SK-N-SH (cell line): ENCODE measurements around the gene ADAMTS13. TPM values are rescaled to one million over a fixed set of nuclear protein-coding genes. Genes with fewer than 3 reads are reported as not detected.

Experiments
- CTCF ChIA-PET: fragments of 300-600, 350-600 bp; formaldehyde crosslinking; extraction: SDS; loops from one replicate; lab custom pipeline; 2021; lab: Yijun Ruan, JAX
- POLR2A ChIA-PET: fragments of 350-600 bp; sonication (Branson Sonifier 250); formaldehyde crosslinking; extraction: SDS; loops from one replicate; lab custom pipeline; 2020; ENCODE audit warnings: antibody characterized with exemption, inconsistent platforms; lab: Yijun Ruan, JAX
- DNase-seq: peaks from one replicate; pipeline ENCODE4 v3.0.0; 2012
- H2AFZ ChIP-seq: fragments of 200-600 bp; sonication (generic); 2 replicates; pipeline ENCODE4 v1.8.1; 2016; ENCODE audit warnings: antibody characterized with exemption, mild to moderate bottlenecking, low read depth
- H3F3A ChIP-seq: fragments of 200-600 bp; sonication (generic); replicated peaks from 2 replicates; pipeline ENCODE3; 2016; ENCODE audit warnings: antibody characterized with exemption, mild to moderate bottlenecking; ENCODE audit not compliant: insufficient read depth
- H3K27ac ChIP-seq, 2 experiments: fragments of 200-500 bp in 1 of 2; fragments of 200-600 bp in 1 of 2; sonication (Bioruptor generic) in 1 of 2; sonication (generic), shearing (Covaris generic) in 1 of 2; 2 replicates each; pipeline versions ENCODE4 v1.5.1 to v1.6.1; 2014 to 2016; ENCODE audit warnings: low read depth in 2 of 2, inconsistent platforms in 1 of 2, low read length in 1 of 2, mild to moderate bottlenecking in 1 of 2, mixed read lengths in 1 of 2
- H3K27me3 ChIP-seq: fragments of 200-600 bp; sonication (generic), shearing (Covaris generic); 2 replicates; pipeline ENCODE4 v1.6.1; 2016; ENCODE audit warnings: mixed run types; ENCODE audit not compliant: insufficient read depth
- H3K36me3 ChIP-seq, 2 experiments: fragments of 200-500 bp in 1 of 2; fragments of 200-600 bp in 1 of 2; sonication (Bioruptor generic) in 1 of 2; sonication (generic) in 1 of 2; replicated peaks in 1 of 2; 2 replicates each; pipeline versions ENCODE3 to v1.5.1; 2014 to 2016; ENCODE audit warnings: low read length in 1 of 2, mild to moderate bottlenecking in 1 of 2; ENCODE audit not compliant: insufficient read depth in 2 of 2, control insufficient read depth in 1 of 2
- H3K4me1 ChIP-seq, 2 experiments: fragments of 200-500 bp in 1 of 2; fragments of 200-600 bp in 1 of 2; sonication (Bioruptor generic) in 1 of 2; sonication (generic), shearing (Covaris generic) in 1 of 2; 2 replicates each; pipeline versions ENCODE4 v1.5.1 to v1.6.1; 2014 to 2016; ENCODE audit warnings: low read depth in 1 of 2, low read length in 1 of 2, mixed run types in 1 of 2; ENCODE audit not compliant: insufficient read depth in 2 of 2, control insufficient read depth in 1 of 2
- H3K4me2 ChIP-seq: fragments of 200-600 bp; sonication (generic), shearing (Covaris generic); 2 replicates; pipeline ENCODE4 v1.6.1; 2017; ENCODE audit warnings: mixed run types
- H3K4me3 ChIP-seq, 2 experiments: fragments of 200-500 bp in 1 of 2; fragments of 200-600 bp in 1 of 2; sonication (Bioruptor generic) in 1 of 2; sonication (generic), shearing (Covaris generic) in 1 of 2; 2 replicates each; pipeline versions ENCODE4 v1.5.1 to v1.8.1; 2014 to 2016; ENCODE audit warnings: low read depth in 2 of 2, inconsistent platforms in 1 of 2, low read length in 1 of 2, mild to moderate bottlenecking in 1 of 2, mixed read lengths in 1 of 2, moderate library complexity in 1 of 2
- H3K79me2 ChIP-seq: fragments of 200-600 bp; sonication (generic); 2 replicates; pipeline ENCODE4 v1.8.1; 2017; ENCODE audit warnings: mild to moderate bottlenecking; ENCODE audit not compliant: insufficient read depth
- H3K9ac ChIP-seq: fragments of 200-600 bp; sonication (generic); 2 replicates; pipeline ENCODE4 v1.6.1; 2017; ENCODE audit warnings: mixed run types
- H3K9me2 ChIP-seq: fragments of 200-600 bp; sonication (generic); 2 replicates; pipeline ENCODE4 v1.6.1; 2017; ENCODE audit warnings: mixed run types
- H3K9me3 ChIP-seq: fragments of 200-600 bp; sonication (generic); 2 replicates; pipeline ENCODE4 v1.6.1; 2017; ENCODE audit warnings: mixed run types, mild to moderate bottlenecking, moderate library complexity
- H4K20me1 ChIP-seq: fragments of 200-600 bp; sonication (generic); 2 replicates; pipeline ENCODE4 v1.6.1; 2017; ENCODE audit warnings: mild to moderate bottlenecking, mixed run types; ENCODE audit not compliant: insufficient read depth
- CTCF ChIP-seq: fragments of 200-600 bp; sonication (generic); IDR thresholded peaks from 2 replicates; pipeline ENCODE4 v1.6.1; 2017; ENCODE audit warnings: antibody characterized with exemption, mild to moderate bottlenecking, moderate library complexity
- EP300 ChIP-seq, 2 experiments: IDR thresholded peaks; 2 replicates each; pipeline versions ENCODE4 v1.4.0 to v1.6.1; 2012; ENCODE audit warnings: borderline replicate concordance in 1 of 2, low read depth in 1 of 2, low read length in 1 of 2
- FOSL2 ChIP-seq: IDR thresholded peaks from 2 replicates; pipeline ENCODE4 v1.4.0; 2012; ENCODE audit warnings: low read depth, mild to moderate bottlenecking, moderate library complexity, borderline replicate concordance
- FOXJ3 ChIP-seq: sonication (generic); formaldehyde crosslinking; IDR thresholded peaks from 2 replicates; pipeline ENCODE4 v1.5.1; 2020; ENCODE audit warnings: mild to moderate bottlenecking, missing genetic modification reagents
- FOXM1 ChIP-seq: IDR thresholded peaks from 2 replicates; pipeline ENCODE4 v1.4.0; 2012; ENCODE audit warnings: low read depth, mild to moderate bottlenecking
- GATA2 ChIP-seq: sonication (generic); formaldehyde crosslinking; IDR thresholded peaks from 2 replicates; pipeline ENCODE4 v1.5.0; 2020; ENCODE audit warnings: mild to moderate bottlenecking, missing genetic modification reagents
- JUND ChIP-seq: IDR thresholded peaks from 2 replicates; pipeline ENCODE4 v1.4.0; 2012
- MEF2A ChIP-seq: IDR thresholded peaks from 2 replicates; pipeline ENCODE4 v1.4.0; 2012; ENCODE audit warnings: low read depth, borderline replicate concordance
- MXI1 ChIP-seq: IDR thresholded peaks from 2 replicates; pipeline ENCODE4 v1.6.1; 2012; ENCODE audit warnings: mild to moderate bottlenecking, low read depth, low read length, improper control_type of control experiment
- PBX3 ChIP-seq: IDR thresholded peaks from 2 replicates; pipeline ENCODE4; 2012
- POLR2AphosphoS5 ChIP-seq: IDR thresholded peaks from 2 replicates; pipeline ENCODE4 v1.6.1; 2012; ENCODE audit warnings: low read depth, low read length
- RCOR1 ChIP-seq: fragments of 150-350 bp; IDR thresholded peaks from 2 replicates; pipeline ENCODE4 v1.6.1; 2017; ENCODE audit warnings: antibody characterized with exemption, low read length
- SIN3A ChIP-seq: IDR thresholded peaks from 2 replicates; pipeline ENCODE4 v1.6.1; 2012; ENCODE audit warnings: low read depth, mild to moderate bottlenecking, low read length, moderate library complexity, borderline replicate concordance
- SMC3 ChIP-seq: IDR thresholded peaks from 2 replicates; pipeline ENCODE4 v1.6.1; 2012; ENCODE audit warnings: low read depth, low read length, improper control_type of control experiment
- TAF1 ChIP-seq: IDR thresholded peaks from 2 replicates; pipeline ENCODE4 v1.6.1; 2012; ENCODE audit warnings: low read depth, mild to moderate bottlenecking, low read length, moderate library complexity, borderline replicate concordance
- TCF12 ChIP-seq: IDR thresholded peaks from 2 replicates; pipeline ENCODE4 v1.4.0; 2012
- USF2 ChIP-seq: fragments of 150-350 bp; IDR thresholded peaks from 2 replicates; pipeline ENCODE4 v1.6.1; 2017; ENCODE audit warnings: antibody characterized with exemption, low read length, low read depth, borderline replicate concordance
- ZBTB33 ChIP-seq: IDR thresholded peaks from 2 replicates; pipeline ENCODE4 v1.4.0; 2012; ENCODE audit warnings: low read depth, borderline replicate concordance
- WGBS: methylation state at CpG from one replicate; pipeline ENCODE4 v1.1.6; 2017; ENCODE audit warnings: low lambda C conversion rate; 5-methylcytosine and 5-hydroxymethylcytosine counted together
- polyA plus RNA-seq, 3 experiments: library from polyadenylated mRNA; depleted of rRNA; stranded (reverse); fragments of >200 nt; gene quantifications; 2 replicates each; pipeline ENCODE4 v1.2.3, GENCODE V29; 2012

The ADAMTS13 gene
- polyA plus RNA-seq, 1 of the 3 experiments (the other 2 are of a cell fraction) = 10.6 TPM

GRCh38 chr9:133487331-133487725 is 65.2 kb downstream of the ADAMTS13 start:
- no peaks in the 10 kb centered on the region for H4K20me1 ChIP-seq
- no peaks in the 10 kb centered on the region for H3K27me3 ChIP-seq
- no peaks in the 10 kb centered on the region for H3F3A ChIP-seq
- no peak overlapping the region for H3K9ac ChIP-seq
- no peaks in the 10 kb centered on the region for H3K36me3 ChIP-seq
- CTCF ChIA-PET = interaction anchor here (0.8 to 3.9 kb wide), 19 partner anchors 8 to 307 kb away, joined by 3 to 23 read pairs (median 5); no protein-coding TSS in a partner anchor
- H3K9me3 ChIP-seq = no peaks in the 10 kb centered on the region
- H2AFZ ChIP-seq = no peak overlapping the region
- no peaks in the 10 kb centered on the region for H3K79me2 ChIP-seq
- 69% methylated on average over 4 of the region's 8 CpGs for WGBS
- peaks cover 0 to 19% of the 10 kb centered on the region in 2 experiments; a peak in 1 of 4 replicates for H3K4me1 ChIP-seq
- H3K4me2 ChIP-seq = no peak overlapping the region
- TF ChIP-seq PBX3 (no peak), MEF2A (no peak), RCOR1 (no peak), SMC3 (no peak), SIN3A (no peak), MXI1 (no peak), FOXM1 (no peak), USF2 (no peak), ZBTB33 (no peak), JUND (no peak), GATA2 (CRISPR knock-in tag) (no peak)
- TF ChIP-seq, all 33 proteins: peak for 0
- H3K27ac ChIP-seq = no peak overlapping the region
- no peak overlapping the region for H3K4me3 ChIP-seq
- POLR2A ChIA-PET = no interaction called here
- DNase-seq = no peak
- H3K9me2 ChIP-seq = no peaks in the 10 kb centered on the region

GRCh38 chr9:133488686-133489252 is 66.6 kb downstream of the ADAMTS13 start:
- no peak overlapping the region for H3K9ac ChIP-seq
- 74% methylated on average over 5 of the region's 18 CpGs for WGBS
- H3K9me3 ChIP-seq = no peaks in the 10 kb centered on the region
- CTCF ChIA-PET = interaction anchor here (0.6 to 2.2 kb wide), 5 partner anchors 9 to 303 kb away, joined by 3 to 7 read pairs (median 5); no protein-coding TSS in a partner anchor
- no peaks in the 10 kb centered on the region for H3K9me2 ChIP-seq
- no peak overlapping the region for H3K4me3 ChIP-seq
- no peak overlapping the region for H2AFZ ChIP-seq
- no peaks in the 10 kb centered on the region for H4K20me1 ChIP-seq
- no peaks in the 10 kb centered on the region for H3F3A ChIP-seq
- H3K27ac ChIP-seq = no peak overlapping the region
- H3K27me3 ChIP-seq = no peaks in the 10 kb centered on the region
- no peak for DNase-seq
- no peaks in the 10 kb centered on the region for H3K79me2 ChIP-seq
- H3K4me2 ChIP-seq = no peak overlapping the region
- TF ChIP-seq CTCF (no peak), POLR2AphosphoS5 (no peak), MXI1 (no peak), EP300 (IDR thresholded peaks at IDR 0.05; ENCODE audit: borderline replicate concordance in 1 of 2, low read depth in 1 of 2, low read length in 1 of 2) (no peak), FOSL2 (no peak), JUND (no peak), TAF1 (no peak), FOXJ3 (no peak), USF2 (no peak), PBX3 (no peak), TCF12 (no peak)
- POLR2A ChIA-PET = no interaction called here
- H3K36me3 ChIP-seq = no peaks in the 10 kb centered on the region
- peaks cover 0 to 33% of the 10 kb centered on the region in 2 experiments; a peak in 1 of 4 replicates for H3K4me1 ChIP-seq
